Hematopoietic multipotent progenitor cell treated with erythropoietin and hydrocortisone succinate and interleukin-3 and kit ligand, for 6 days (in vitro differentiated cells): ENCODE results near the gene VAPA.

Experiments used
- DNase-seq: peaks from one replicate; pipeline ENCODE4 v3.0.0-alpha.2; 2015

VAPA gene

GRCh38 chr18:9984080-9984479, 70.3 kb downstream of the VAPA start:
- DNase-seq = no peak

- no peak for DNase-seq
Observed at GRCh38 chr18:9985641-9986040, 71.8 kb downstream of the VAPA start.

GRCh38 chr18:9986156-9986930, 72.5 kb downstream of the VAPA start:
- DNase-seq = no peak

- DNase-seq = no peak
Observed at GRCh38 chr18:9987345-9987744, 73.5 kb downstream of the VAPA start.

- DNase-seq = no peak
Observed at GRCh38 chr18:9987931-9988330, 74.1 kb downstream of the VAPA start.

GRCh38 chr18:9988665-9989064, 74.8 kb downstream of the VAPA start:
- DNase-seq = no peak

- DNase-seq = no peak
Observed at GRCh38 chr18:9989481-9989880, 75.7 kb downstream of the VAPA start.

- DNase-seq = no peak
Observed at GRCh38 chr18:9991011-9992000, 77.5 kb downstream of the VAPA start.

GRCh38 chr18:9992300-9992972, 78.6 kb downstream of the VAPA start:
- no peak for DNase-seq

- no peak for DNase-seq
Observed at GRCh38 chr18:9992973-9993520, 79.2 kb downstream of the VAPA start.

- DNase-seq = no peak
Observed at GRCh38 chr18:9993521-9994025, 79.8 kb downstream of the VAPA start.

GRCh38 chr18:9994026-9994570, 80.3 kb downstream of the VAPA start:
- DNase-seq = no peak

- no peak for DNase-seq
Observed at GRCh38 chr18:9994701-9995235, 81.0 kb downstream of the VAPA start.

- no peak for DNase-seq
Observed at GRCh38 chr18:9995631-9996030, 81.8 kb downstream of the VAPA start.

- DNase-seq = no peak
Observed at GRCh38 chr18:9996094-9996493, 82.3 kb downstream of the VAPA start.

- DNase-seq = no peak
Observed at GRCh38 chr18:9997711-9998110, 83.9 kb downstream of the VAPA start.

- DNase-seq = no peak
Observed at GRCh38 chr18:9998330-9998729, 84.5 kb downstream of the VAPA start.

- no peak for DNase-seq
Observed at GRCh38 chr18:10002280-10002679, 88.5 kb downstream of the VAPA start.

GRCh38 chr18:10003281-10003680, 89.5 kb downstream of the VAPA start:
- no peak for DNase-seq

GRCh38 chr18:10003866-10004265, 90.0 kb downstream of the VAPA start:
- no peak for DNase-seq

GRCh38 chr18:10006311-10006893, 92.6 kb downstream of the VAPA start:
- DNase-seq = peak; percentile 25
